HUES64 (cell line): ENCODE data around the gene OR2V1.
"Not testable (repeated sequence)": the region's sequence is repeated elsewhere in the genome, so short reads cannot be mapped to it uniquely, and the experiment has no call there.

ENCODE experiments used
- H3K27ac ChIP-seq: 2 replicates; pipeline ENCODE4 v1.7.0; 2013; ENCODE audit warnings: low read depth, low read length, inconsistent platforms
- H3K27me3 ChIP-seq: 2 replicates; pipeline ENCODE4 v1.6.1; 2013; ENCODE audit warnings: mild to moderate bottlenecking, low read length; ENCODE audit not compliant: insufficient read depth
- H3K36me3 ChIP-seq: 2 replicates; pipeline ENCODE4 v1.6.1; 2013; ENCODE audit warnings: mild to moderate bottlenecking, low read length; ENCODE audit not compliant: insufficient read depth
- H3K4me1 ChIP-seq: 2 replicates; pipeline ENCODE4 v1.6.1; 2013; ENCODE audit warnings: mild to moderate bottlenecking, low read length, moderate library complexity; ENCODE audit not compliant: insufficient read depth
- H3K4me3 ChIP-seq: 2 replicates; pipeline ENCODE4 v1.5.1; 2013; ENCODE audit warnings: mild to moderate bottlenecking, low read length, moderate library complexity
- H3K9ac ChIP-seq: 2 replicates; pipeline ENCODE4 v1.6.1; 2013; ENCODE audit warnings: mild to moderate bottlenecking, low read depth, low read length
- H3K9me3 ChIP-seq: 2 replicates; pipeline ENCODE4 v1.6.1; 2013; ENCODE audit warnings: low read depth, low read length; ENCODE audit not compliant: insufficient read depth
- WGBS: fragments of 150-250, 120-280 bp; methylation state at CpG from one replicate; pipeline ENCODE4 v1.1.7; 2013; ENCODE audit warnings: missing lambda C conversion rate; 5-methylcytosine and 5-hydroxymethylcytosine counted together

The OR2V1 gene

GRCh38 chr5:181098762-181099601 is 32.0 kb downstream of the OR2V1 start:
- no peaks in the 10 kb centered on the region for H3K9me3 ChIP-seq
- H3K4me3 ChIP-seq: no peak overlapping the region
- no peaks in the 10 kb centered on the region for H3K4me1 ChIP-seq
- peaks cover 21% of the 10 kb centered on the region for H3K27me3 ChIP-seq
- no peak overlapping the region for H3K27ac ChIP-seq
- H3K36me3 ChIP-seq: no peaks in the 10 kb centered on the region
- 60% methylated on average over 21 of the region's 22 CpGs for WGBS
- no peak overlapping the region for H3K9ac ChIP-seq

- not testable (repeated sequence) for H3K27ac ChIP-seq, H3K9ac ChIP-seq, H3K4me3 ChIP-seq, H3K36me3 ChIP-seq, H3K9me3 ChIP-seq, H3K4me1 ChIP-seq
- peaks cover 21% of the 10 kb centered on the region for H3K27me3 ChIP-seq
- no CpG with 5 or more reads among the region's 56 CpGs for WGBS
Measured at GRCh38 chr5:181097759-181098491, 33.0 kb downstream of the OR2V1 start.

GRCh38 chr5:181097383-181097753 is 33.6 kb downstream of the OR2V1 start:
- H3K4me1 ChIP-seq, H3K9ac ChIP-seq, H3K27ac ChIP-seq, H3K4me3 ChIP-seq, H3K36me3 ChIP-seq, H3K9me3 ChIP-seq: not testable (repeated sequence)
- H3K27me3 ChIP-seq: peaks cover 21% of the 10 kb centered on the region
- no CpG with 5 or more reads among the region's 26 CpGs for WGBS

GRCh38 chr5:181096721-181097382 is 34.1 kb downstream of the OR2V1 start:
- not testable (repeated sequence) for H3K36me3 ChIP-seq, H3K4me3 ChIP-seq, H3K9ac ChIP-seq, H3K4me1 ChIP-seq, H3K27ac ChIP-seq, H3K9me3 ChIP-seq
- H3K27me3 ChIP-seq: peaks cover 21% of the 10 kb centered on the region
- WGBS: no CpG with 5 or more reads among the region's 26 CpGs

- H3K4me1 ChIP-seq: not testable (repeated sequence)
- WGBS: no CpG with 5 or more reads among the region's 3 CpGs
Measured at GRCh38 chr5:181095162-181095561, 35.8 kb downstream of the OR2V1 start.

GRCh38 chr5:181092428-181092827 is 38.5 kb downstream of the OR2V1 start:
- no peaks in the 10 kb centered on the region for H3K27me3 ChIP-seq
- no peak overlapping the region for H3K27ac ChIP-seq
- H3K4me3 ChIP-seq: no peak overlapping the region
- WGBS: 74% methylated on average over 7 of the region's 7 CpGs
- no peaks in the 10 kb centered on the region for H3K9me3 ChIP-seq
- H3K36me3 ChIP-seq: no peaks in the 10 kb centered on the region
- H3K4me1 ChIP-seq: no peaks in the 10 kb centered on the region
- H3K9ac ChIP-seq: no peak overlapping the region

More at GRCh38 chr5:181095162-181095561, 35.8 kb downstream of the OR2V1 start:
- H3K36me3 ChIP-seq, H3K9ac ChIP-seq, H3K27ac ChIP-seq, H3K4me3 ChIP-seq, H3K9me3 ChIP-seq: not testable (repeated sequence)
- H3K27me3 ChIP-seq: peaks cover 16% of the 10 kb centered on the region

GRCh38 chr5:181088289-181088688 is 42.7 kb downstream of the OR2V1 start:
- 73% methylated on average over 9 of the region's 10 CpGs for WGBS
- Histone ChIP-seq H3K27ac (no peak overlapping the region), H3K4me1 (no peaks in the 10 kb centered on the region), H3K4me3 (no peak overlapping the region), H3K36me3 (no peaks in the 10 kb centered on the region), H3K9me3 (peaks cover 7% of the 10 kb centered on the region; the same call in 1 of the 2 replicates), H3K27me3 (peaks cover 5% of the 10 kb centered on the region; the same call in 1 of the 2 replicates), H3K9ac (no peak overlapping the region)

- Histone ChIP-seq H3K4me1 (no peaks in the 10 kb centered on the region), H3K27me3 (peaks cover 5% of the 10 kb centered on the region; the same call in 1 of the 2 replicates), H3K9me3 (peaks cover 7% of the 10 kb centered on the region; the same call in 1 of the 2 replicates), H3K9ac (no peak overlapping the region), H3K27ac (no peak overlapping the region), H3K4me3 (no peak overlapping the region), H3K36me3 (no peaks in the 10 kb centered on the region)
- 79% methylated on average over 9 of the region's 10 CpGs for WGBS
Measured at GRCh38 chr5:181087309-181087708, 43.7 kb downstream of the OR2V1 start.

- H3K36me3 ChIP-seq: no peaks in the 10 kb centered on the region
- H3K27ac ChIP-seq: no peak overlapping the region
- WGBS: 68% methylated on average over 7 of the region's 7 CpGs
- peaks cover 5% of the 10 kb centered on the region; the same call in 1 of the 2 replicates for H3K27me3 ChIP-seq
- no peaks in the 10 kb centered on the region for H3K4me1 ChIP-seq
- H3K9me3 ChIP-seq: peaks cover 7% of the 10 kb centered on the region; the same call in 1 of the 2 replicates
- no peak overlapping the region for H3K9ac ChIP-seq
- H3K4me3 ChIP-seq: no peak overlapping the region
Measured at GRCh38 chr5:181086884-181087205, 44.1 kb downstream of the OR2V1 start.

- H3K9ac ChIP-seq: no peak overlapping the region
- 71% methylated on average over 17 of the region's 17 CpGs for WGBS
- peaks cover 10% of the 10 kb centered on the region; the same call in 1 of the 2 replicates for H3K9me3 ChIP-seq
- H3K4me3 ChIP-seq: no peak overlapping the region
- H3K36me3 ChIP-seq: no peaks in the 10 kb centered on the region
- H3K27me3 ChIP-seq: peaks cover 5% of the 10 kb centered on the region; the same call in 1 of the 2 replicates
- no peaks in the 10 kb centered on the region for H3K4me1 ChIP-seq
- H3K27ac ChIP-seq: no peak overlapping the region
Measured at GRCh38 chr5:181086026-181086883, 44.7 kb downstream of the OR2V1 start.
